HT1080 (cell line): ENCODE results near the gene B3GNT9. TPM values are rescaled to one million over a fixed set of nuclear protein-coding genes. Genes with fewer than 3 reads are reported as not detected.

Source experiments
- DNase-seq: peaks from one replicate; pipeline ENCODE4 v3.0.0-alpha.2; 2015; ENCODE audit warnings: low read depth
- total RNA-seq: library from RNA; depleted of rRNA; stranded (reverse); fragments of >200 nt; shearing (Covaris generic); gene quantifications from 2 replicates; pipeline ENCODE4 v1.2.3, GENCODE V29; 2014

Gene B3GNT9
- total RNA-seq, 1 experiment from 2014 or later, result 5.6 TPM

DNA sequence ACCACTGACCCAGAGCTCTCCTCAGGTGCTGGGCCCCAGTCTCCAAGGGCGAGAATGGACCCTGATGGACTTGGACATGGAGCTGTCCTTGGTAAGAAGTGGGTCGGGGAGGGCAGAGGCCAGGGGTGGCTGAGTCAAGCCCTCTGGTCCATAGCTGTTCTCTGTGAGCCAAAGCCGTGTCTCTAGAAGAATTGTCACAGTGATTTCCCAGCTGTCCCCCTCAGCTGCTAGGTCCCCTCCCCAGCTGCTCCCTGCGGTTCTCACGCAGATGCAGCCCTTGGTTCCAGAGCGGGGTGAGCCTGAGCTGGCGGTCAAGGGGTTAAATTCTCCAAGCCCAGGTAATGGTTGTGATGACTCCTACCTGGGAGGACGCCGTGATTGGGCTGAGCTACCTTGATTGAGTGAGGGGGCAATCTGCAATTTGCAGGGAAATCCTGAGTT, 18.2 kb upstream of the B3GNT9 start:
- DNase-seq, result no peak

DNA sequence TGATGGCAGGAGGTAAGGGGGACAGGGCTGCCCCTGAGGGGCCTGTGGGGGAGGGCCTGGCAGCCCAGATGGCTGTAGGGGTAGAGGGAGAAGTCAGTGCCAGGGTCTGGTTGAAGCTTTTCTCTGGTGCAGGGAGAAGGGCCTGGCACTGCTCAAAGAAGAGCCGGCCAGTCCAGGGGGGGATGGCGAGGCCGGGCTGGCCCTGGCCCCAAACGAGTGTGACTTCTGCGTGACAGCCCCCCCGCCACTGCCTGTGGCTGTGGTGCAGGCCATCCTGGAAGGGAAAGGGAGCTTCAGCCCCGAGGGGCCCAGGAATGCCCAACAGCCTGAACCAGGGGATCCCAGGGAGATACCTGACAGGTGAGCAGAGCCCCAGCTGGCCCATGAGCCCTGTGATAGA, 16.8 kb upstream of the B3GNT9 start:
- DNase-seq, result no peak

DNA sequence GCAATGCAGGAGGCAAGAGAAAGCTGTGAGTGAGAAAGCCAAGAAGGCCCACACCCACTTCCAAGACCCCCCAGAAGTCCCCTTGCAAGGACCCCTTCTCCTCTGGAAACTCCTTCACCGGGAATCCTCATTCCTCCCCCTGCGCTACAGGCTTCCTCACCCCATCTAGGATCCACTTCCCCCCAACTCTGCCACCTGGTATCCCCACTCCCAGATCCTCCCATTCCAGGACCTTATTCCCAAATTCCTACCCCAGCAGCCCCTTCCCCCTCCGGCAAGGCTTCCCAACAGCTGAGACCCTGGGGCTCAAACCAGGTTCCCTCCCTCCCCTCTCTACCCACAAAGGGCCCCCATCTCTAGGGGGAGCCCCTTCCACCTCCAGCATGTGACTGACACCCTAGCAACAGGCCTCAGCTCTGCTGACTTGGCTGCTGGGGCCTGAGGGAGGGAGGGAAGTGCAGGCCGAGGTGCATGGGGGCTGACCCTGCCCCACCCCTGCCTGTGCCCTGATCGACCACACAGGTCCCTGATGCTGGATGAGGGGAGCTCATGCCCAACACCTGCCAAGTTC, 15.9 kb upstream of the B3GNT9 start:
- no peak for DNase-seq

DNA sequence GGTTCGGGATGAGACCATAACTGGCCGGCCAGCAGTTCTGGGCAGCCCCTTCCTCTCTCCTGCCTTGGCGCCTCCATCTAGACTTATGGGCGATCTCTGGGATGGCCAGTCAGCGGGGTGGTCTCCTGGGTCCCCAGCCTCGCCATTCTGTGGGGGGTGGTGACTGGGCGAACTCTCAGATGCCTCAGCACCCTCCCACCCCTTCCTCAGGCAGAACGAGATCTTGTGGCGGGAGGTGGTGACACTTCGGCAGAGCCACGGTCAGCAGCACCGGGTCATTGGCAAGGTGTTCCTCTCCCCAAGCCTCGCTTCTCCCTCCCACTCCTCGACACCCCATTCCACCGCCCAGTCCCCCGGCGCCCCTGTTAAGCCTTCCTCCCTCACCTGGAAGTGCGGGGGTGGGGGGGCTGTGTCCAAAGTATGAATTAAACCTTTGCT, 15.3 kb upstream of the B3GNT9 start:
- no peak for DNase-seq

DNA sequence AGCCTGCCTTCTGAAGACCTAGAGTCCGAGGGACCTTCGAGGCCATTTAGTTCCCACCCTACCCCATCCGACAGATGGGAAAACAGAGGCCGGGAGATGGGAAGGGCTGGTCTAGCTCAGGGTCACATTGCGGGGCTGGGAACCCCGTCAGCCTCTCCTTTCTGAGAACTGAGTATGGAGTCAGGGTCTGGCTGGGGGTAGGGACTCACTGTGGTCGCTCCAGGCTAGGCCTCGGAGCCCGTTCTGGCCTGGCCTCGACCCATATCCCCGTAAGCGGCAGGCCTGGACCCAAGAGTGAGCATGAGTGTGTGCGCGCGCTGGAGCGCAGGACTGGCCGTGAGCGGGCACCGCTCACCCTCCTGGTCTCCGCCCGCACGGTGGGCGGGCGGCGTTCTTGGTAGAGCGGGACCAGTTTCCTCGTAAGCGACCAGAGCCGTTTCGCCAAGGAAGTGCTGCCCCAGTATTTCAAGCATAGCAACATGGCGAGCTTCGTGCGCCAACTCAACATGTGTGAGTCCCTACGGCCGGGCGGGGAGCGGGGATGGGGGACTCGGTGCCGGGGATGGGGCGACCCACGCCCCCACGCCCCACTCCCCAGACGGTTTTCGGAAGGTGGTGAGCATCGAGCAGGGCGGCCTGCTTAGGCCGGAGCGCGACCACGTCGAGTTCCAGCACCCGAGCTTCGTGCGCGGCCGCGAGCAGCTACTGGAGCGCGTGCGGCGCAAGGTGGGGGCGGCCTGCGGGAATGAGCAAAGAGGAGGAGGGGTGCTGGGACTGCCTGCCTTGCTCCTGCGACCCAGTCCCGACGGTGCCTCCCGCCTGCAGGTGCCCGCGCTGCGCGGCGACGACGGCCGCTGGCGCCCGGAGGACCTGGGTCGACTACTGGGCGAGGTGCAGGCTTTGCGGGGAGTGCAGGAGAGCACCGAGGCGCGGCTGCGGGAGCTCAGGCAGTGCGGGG, 14.6 kb upstream of the B3GNT9 start:
- DNase-seq, result no peak

DNA sequence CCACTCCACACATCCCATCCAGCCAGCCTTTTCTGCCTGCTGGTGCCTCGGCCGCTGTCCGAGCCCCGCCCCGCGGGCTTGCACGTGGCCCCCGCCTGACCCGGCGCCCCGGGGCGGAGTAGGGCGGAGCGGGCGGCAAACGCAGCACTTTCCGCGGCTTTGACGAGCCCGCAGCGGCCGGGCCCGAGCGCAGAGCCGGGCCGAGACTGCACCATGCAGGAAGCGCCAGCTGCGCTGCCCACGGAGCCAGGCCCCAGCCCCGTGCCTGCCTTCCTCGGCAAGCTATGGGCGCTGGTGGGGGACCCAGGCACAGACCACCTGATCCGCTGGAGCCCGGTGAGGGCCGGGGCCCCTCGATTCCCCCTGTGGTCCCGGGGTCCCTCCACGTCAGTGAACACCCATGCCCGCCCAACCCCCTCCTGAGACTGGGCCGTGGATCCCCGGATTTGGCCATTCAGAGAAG, 13.8 kb upstream of the B3GNT9 start, which contains the start of gene HSF4:
TSS of gene HSF4 (plus strand) at position 147 of the 463 bp plus-strand sequence. CDS start at position 214, 67 bp downstream.
- no peak for DNase-seq

DNA sequence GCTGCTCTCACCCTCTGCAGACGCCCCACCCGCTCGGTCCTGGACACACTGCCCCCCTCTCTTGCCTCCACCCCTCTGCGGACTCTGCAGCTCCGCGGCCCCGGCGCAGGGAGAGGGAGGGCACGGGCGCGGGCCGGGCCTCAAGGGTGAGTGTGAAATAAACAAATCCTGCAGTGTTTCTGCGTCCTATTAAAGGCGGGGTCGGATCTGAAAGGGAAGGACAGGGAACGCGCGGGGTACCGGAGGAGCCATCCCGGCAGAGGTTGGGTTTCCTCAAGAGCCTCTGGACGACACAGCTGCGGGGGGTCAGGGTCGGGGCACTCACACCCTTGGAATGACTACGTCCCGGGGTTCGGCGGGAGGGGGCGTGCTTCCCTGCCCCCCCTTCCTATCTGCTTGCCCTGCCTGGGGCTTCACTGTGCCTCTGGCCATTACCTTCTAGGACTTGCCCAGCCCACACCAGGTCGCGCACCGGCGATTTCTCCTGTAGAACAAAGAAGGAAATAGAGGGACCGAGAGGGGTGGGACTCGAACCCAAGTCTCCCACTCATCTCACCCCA, 13.3 kb upstream of the B3GNT9 start:
- no peak for DNase-seq

DNA sequence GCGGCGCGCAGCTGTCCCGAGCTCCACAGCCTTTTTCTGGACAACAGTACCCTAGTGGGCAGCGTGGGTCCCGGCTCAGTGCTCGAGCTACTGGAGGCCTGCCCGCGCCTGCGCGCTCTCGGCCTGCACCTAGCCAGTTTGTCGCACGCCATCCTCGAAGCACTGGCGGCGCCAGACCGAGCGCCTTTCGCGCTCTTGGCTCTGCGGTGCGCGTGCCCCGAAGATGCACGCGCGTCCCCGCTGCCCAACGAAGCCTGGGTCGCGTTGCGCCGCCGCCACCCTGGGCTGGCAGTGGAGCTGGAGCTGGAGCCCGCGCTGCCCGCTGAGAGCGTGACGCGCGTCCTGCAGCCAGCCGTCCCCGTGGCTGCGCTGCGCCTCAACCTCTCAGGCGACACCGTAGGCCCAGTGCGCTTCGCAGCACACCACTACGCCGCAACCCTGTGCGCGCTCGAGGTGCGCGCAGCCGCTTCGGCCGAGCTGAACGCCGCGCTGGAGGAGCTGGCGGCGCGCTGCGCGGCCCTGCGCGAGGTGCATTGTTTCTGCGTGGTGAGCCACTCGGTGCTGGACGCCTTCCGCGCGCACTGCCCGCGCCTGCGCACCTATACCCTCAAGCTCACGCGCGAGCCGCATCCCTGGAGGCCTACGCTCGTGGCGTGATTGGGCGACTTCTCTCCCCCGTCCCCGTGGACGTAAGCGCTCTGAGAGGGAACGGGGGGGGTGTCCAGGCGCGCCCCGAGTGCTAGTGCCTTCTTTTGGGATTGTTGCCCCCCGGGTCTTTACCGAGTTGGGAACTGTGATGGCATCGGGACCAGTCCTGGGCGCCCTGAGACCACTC, 12.6 kb upstream of the B3GNT9 start:
- no peak for DNase-seq

DNA sequence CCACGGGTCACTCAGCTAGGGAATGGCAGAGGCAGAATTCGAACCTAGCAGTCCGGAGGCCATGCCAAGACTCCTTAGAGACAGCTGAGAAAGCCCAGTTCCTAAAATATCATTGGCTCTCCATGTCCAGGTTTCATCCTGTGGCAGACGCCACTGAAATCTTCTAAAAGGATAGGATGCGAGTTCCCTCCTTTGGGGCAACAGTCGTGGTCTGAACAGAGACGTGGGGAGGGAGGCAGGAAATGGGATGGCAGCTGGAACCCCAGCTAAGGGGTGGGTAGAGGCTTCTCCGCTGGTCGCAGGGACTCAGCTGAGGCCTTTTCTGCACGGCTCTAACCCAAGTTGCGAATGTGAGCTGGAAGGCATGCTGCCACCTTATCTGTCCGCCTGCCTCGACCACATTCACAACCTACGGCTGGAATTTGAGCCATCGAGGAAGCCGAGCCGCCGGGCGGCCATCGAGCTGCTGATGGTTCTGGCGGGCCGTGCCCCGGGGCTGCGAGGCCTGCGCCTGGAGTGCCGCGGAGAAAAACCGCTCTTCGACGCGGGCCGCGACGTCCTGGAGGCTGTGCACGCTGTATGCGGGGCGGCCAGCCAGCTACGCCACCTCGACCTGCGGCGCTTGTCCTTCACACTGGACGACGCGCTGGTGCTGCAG, 11.8 kb upstream of the B3GNT9 start:
- no peak for DNase-seq

DNA sequence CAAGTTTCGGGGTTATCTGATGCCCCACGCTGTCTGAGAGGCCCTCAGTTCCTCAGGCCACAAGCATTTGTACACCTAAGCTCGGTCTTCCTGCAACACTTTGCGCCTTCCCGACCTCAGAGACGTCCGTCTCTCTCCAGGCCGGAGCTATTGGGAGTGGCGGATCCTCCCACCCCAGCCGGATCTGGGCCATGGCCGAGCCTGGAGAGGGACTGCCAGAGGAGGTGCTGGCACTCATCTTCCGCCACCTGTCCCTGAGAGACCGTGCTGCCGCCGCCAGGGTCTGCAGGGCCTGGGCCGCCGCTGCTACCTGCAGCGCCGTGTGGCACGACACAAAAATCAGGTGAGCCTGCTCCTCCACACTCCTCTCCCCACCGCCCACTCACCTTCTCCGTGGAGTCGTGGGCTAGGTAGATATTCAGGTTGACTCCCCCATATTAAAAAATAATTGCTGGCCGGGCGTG, 10.8 kb upstream of the B3GNT9 start:
- DNase-seq, result no peak

DNA sequence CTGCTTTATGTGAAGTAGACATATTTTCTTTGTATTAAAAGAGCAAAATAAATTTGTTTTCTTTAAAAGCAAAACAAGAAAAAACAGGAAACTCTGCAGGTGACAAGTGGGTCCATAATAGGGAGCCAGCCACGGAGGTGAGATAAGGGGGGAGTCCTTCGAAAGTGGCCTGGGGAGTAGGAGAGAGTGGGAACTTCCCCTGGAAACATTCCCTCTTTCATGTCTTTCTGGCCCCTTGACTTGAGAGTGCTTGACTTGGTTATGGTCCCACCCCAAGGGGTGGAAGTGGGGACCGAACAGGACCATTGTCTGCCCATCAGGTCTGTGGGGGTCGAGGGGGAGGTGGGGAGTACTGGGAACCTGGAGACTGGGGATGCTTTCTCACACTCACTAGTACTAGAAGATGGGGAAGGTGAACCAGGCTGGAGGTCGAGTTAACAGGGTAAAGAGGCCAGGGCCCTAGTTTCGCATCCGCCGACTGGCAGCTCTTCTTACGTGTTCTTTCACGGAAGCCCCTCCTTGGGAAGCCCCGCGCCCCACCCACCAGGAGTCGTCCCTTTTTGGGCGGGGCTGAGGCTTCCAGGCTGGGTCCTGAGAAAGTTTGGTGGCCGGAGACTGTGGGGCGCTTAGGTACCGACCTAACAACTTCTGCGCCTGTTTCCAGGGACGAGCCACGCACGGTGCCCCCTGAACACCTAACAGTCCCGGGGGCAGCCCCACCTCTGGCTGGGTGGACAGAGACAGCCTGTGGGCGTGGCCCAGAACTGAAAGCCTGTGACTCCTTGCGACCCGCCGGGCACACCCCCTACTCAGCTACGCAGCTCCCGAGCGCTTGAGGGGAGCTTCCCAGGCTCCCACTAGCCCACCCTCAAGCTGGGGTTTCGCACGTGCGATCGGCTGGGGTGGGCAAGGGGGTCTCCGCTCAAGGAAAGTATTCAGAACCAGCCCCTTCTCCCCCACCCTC, 8.1 kb upstream of the B3GNT9 start:
- DNase-seq, result peak; percentile 36

DNA sequence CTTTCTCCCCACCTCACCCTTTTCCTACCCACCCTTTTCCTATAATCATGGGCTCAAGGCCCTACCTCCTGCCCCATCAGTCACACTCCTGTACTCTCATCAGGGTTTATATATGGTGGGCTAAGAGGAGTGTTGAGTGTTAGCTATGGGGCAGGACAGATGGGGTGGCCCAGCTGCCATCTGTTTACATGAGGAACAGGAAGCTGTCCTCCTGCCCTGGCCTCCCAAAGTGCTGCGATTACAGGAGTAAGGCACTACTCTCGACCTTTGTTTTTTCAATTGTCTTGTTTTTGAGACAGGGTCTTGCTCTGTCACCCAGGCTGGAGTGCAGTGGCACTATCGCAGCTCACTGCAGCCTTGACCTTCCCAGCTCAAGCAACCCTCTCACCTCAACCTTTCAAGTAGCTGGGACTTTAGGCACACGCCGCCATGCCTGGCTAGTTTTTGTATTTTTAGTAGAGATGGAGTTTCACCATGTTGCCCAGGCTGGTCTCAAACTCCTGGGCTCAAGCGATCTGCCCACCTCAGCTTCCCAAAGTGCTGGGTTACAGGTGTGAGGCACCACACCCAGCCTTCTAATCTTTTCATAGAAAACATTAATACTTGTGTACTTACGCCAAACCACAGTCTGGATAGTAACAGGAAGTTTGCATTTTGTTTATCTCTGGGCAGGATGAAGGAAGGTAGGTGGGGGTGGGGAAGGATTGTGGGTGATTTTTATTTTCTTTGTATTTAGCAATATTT, 7.3 kb upstream of the B3GNT9 start:
- no peak for DNase-seq

DNA sequence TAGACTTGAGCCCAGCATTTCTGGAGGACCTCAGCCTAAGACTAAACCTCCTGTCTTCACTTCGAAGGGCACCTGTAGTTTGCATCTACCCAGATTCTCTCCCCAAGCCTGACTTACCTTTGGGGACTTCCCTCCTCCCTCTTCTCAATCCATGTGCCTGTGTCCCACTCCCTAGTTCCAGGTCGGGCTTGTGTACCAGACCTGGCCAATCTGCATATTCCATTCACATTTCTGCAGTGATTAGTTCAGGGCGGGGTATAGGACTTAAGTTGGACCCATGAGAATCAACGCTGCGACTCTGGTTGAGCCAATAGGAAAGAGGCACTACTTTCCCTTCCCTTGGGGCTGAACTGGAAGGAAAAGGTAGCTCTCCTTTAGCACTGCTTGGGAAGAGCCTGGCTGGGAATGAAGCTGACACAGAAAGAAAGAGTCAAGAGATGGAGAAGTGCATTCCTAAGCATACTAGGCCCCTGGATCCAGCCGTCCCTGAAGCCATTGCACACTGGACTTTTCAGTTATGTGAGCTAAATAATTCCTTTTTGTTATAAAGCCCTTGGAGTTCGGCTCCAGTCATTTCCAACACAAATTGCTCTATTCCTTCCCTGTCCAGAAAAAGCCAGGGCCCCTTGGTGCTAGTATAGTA, 6.4 kb upstream of the B3GNT9 start:
- no peak for DNase-seq

DNA sequence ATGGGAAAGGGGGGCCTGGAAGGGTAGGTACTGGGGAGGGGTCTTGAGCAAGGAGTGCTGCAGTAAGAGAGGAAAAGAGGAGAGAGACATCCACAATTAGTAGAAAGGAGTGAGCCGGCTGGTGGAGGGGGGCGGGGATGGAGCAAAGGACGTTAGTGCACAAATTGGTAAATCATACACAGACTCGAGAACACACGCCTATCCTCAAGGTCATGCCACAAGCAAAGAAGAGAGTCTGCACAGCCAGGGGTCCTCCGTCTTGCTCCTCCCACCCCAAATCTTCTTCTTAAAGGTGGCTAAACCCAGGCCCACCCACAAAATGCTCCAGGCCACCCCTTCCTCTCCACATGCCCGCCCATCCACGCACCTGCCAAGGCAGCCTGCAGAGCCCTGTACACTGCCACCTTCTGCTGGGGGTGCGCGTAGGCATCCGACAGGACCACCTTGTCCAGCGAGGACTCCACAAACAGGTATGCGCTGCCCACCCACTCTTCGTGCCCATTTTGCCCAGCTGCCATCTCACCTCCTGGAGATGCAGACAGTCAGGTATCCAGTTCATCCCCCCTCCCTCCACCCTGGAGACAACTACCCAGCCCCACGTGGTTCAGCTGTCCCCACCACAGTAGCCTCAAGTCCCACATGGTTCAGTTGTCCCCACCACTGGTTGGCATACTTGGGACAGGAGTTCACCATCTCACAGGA, 5.5 kb upstream of the B3GNT9 start:
- no peak for DNase-seq

DNA sequence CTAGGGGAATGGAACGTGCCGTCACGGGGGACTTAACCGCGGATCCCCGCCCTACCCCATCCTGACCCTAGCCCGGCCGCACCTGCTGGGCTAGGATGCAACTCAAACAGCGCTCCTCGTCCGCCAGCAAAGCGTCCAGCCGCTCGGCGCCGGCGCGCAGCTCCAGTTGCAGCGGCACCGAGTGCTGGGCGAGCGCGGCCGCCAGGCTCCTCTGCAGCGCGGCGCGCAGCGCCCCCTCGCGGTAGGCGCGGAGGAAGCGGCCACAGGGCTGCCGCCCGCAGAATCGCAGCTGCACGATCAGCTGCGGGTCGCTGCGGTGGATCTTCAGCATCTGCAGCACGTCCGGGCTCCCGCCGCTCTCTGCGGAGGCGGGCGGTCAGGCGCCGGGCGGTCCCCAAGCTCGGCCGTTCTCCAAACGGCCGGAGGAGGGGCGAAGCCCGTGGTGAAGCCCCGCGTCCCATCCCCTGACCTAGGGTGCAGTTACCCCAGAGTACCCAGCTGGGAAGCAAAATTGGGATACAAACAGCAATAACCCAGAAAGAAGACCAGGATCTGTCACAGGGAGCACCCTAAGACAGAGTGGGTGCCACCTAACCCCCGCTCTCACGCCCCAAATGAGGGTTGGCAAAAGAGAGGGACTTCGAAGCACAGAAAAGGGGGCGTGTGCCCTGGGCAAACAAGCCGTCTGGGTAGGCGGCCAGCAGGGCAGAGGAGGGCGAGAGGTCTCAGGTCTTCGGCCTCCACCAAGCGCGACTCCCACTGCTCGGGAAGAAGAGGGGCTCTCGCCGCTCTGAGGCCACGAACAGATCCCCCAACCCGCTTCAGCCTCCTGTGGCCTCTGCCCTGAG, 4.7 kb upstream of the B3GNT9 start:
- peak; percentile 32 for DNase-seq

DNA sequence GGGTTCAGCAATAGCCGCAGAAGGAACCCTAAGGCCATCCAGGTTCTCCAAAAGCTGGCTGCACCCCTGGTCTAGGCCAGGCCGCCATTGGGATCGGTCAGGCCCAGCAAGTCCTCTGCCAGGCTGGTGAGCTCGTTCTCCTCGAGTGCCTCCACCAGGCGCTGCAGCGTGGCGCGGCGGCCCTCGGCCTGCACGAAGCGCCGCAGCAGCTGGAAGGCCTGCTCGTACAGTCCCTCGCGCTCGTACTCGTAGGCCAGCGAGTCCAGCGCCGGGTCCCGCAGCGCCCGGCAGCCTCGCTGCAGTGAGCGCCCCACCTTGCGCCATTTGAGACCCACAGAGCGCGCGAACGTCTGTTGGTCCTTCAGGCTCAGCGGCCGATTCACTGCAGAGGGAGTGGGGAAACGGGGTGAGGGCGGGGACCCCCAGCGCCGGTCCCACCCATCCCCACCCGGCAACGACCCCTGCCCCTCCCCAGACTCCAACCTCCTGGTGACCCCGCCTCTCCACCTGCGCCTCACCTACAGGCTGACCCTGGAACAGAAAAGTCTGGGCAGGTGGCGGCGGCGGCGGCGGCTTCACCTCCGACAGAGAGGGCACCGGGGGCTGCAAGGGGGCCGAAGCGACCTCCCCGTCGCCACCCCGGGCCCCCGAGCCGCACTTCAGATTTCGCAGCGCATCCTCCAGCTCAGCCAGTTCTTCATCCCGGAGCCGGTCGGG, 3.9 kb upstream of the B3GNT9 start:
- DNase-seq, result no peak
